Keratinocyte (primary cell): ENCODE measurements around the gene CCDC87. TPM values are rescaled to one million over a fixed set of nuclear protein-coding genes. Genes with fewer than 3 reads are reported as not detected.
"Not testable (repeated sequence)": the region's sequence is repeated elsewhere in the genome, so short reads cannot be mapped to it uniquely, and the experiment has no call there.

Experiments used
- DNase-seq: peaks from one replicate; pipeline ENCODE4 v3.0.0-alpha.2; 2011; ENCODE audit warnings: low read depth, missing footprints, low spot score
- FAIRE-seq: peaks from 2 replicates; lab custom pipeline; 2011; peaks lifted over from hg19 to GRCh38; lab: Jason Lieb, UNC
- H2AFZ ChIP-seq: 2 replicates; pipeline ENCODE4 v1.6.0; 2012; ENCODE audit warnings: low read length, control low read depth, inconsistent platforms; ENCODE audit not compliant: control insufficient read depth
- H3K27ac ChIP-seq: 2 replicates; pipeline ENCODE4 v1.5.1; 2011; ENCODE audit warnings: low read length; ENCODE audit not compliant: control insufficient read depth, insufficient read depth
- H3K27me3 ChIP-seq: 3 replicates; pipeline ENCODE4 v1.6.0; 2011; ENCODE audit warnings: low read length; ENCODE audit not compliant: control insufficient read depth, insufficient read depth; ENCODE audit errors: extremely low read depth
- H3K36me3 ChIP-seq, 2 experiments: 2 replicates in 1 of 2; 3 replicates in 1 of 2; pipeline ENCODE4 v1.5.1; 2011; ENCODE audit warnings: low read length in 2 of 2, mild to moderate bottlenecking in 1 of 2; ENCODE audit not compliant: control insufficient read depth in 2 of 2, insufficient read depth in 2 of 2; ENCODE audit errors: extremely low read depth in 1 of 2
- H3K4me1 ChIP-seq: 3 replicates; pipeline ENCODE4 v1.5.1; 2011; ENCODE audit warnings: low read length; ENCODE audit not compliant: control insufficient read depth, insufficient read depth; ENCODE audit errors: extremely low read depth
- H3K4me2 ChIP-seq: 3 replicates; pipeline ENCODE4 v1.6.0; 2011; ENCODE audit warnings: low read depth, low read length; ENCODE audit not compliant: control insufficient read depth, insufficient read depth; ENCODE audit errors: extremely low read depth
- H3K4me3 ChIP-seq, 3 experiments: fragments of 200-600 bp in 1 of 3; sonication (generic) in 1 of 3; 2 replicates in 2 of 3; 3 replicates in 1 of 3; pipeline ENCODE4 v1.5.1; 2011 to 2016; ENCODE audit warnings: low read length in 3 of 3, mild to moderate bottlenecking in 3 of 3, control low read depth in 2 of 3, inconsistent platforms in 1 of 3, low read depth in 1 of 3, mixed read lengths in 1 of 3, mixed run types in 1 of 3, moderate library complexity in 1 of 3; ENCODE audit not compliant: control insufficient read depth in 2 of 3, insufficient read depth in 2 of 3; ENCODE audit errors: extremely low read depth in 1 of 3
- H3K79me2 ChIP-seq: 2 replicates; pipeline ENCODE4 v1.6.0; 2012; ENCODE audit warnings: low read length; ENCODE audit not compliant: control insufficient read depth, insufficient read depth
- H3K9ac ChIP-seq: 3 replicates; pipeline ENCODE4 v1.6.0; 2011; ENCODE audit warnings: low read length; ENCODE audit not compliant: control insufficient read depth, insufficient read depth; ENCODE audit errors: extremely low read depth
- H3K9me1 ChIP-seq: 3 replicates; pipeline ENCODE4 v1.6.0; 2011; ENCODE audit warnings: low read length; ENCODE audit not compliant: control insufficient read depth, insufficient read depth; ENCODE audit errors: extremely low read depth
- H3K9me3 ChIP-seq: 2 replicates; pipeline ENCODE4 v1.5.1; 2012; ENCODE audit warnings: low read depth, low read length; ENCODE audit not compliant: control insufficient read depth
- H4K20me1 ChIP-seq: 3 replicates; pipeline ENCODE4 v1.6.0; 2011; ENCODE audit warnings: low read length; ENCODE audit not compliant: control insufficient read depth, insufficient read depth; ENCODE audit errors: extremely low read depth
- EZH2 ChIP-seq: IDR thresholded peaks from one replicate; pipeline ENCODE4 v1.6.1; 2012; ENCODE audit warnings: inconsistent platforms, mild to moderate bottlenecking, low read length, moderate library complexity
- dilution Hi-C: fragments of 300-500 bp; cut with MboI; formaldehyde crosslinking; loops from one replicate; pipeline ENCODE4 v1.7.0; 2020; ENCODE audit warnings: low sequenced_read_pairs; ENCODE audit not compliant: extremely low pct_ligation_motif_present
- polyA plus RNA-seq, 5 experiments: library from polyadenylated mRNA; depleted of rRNA in 3 of 5; stranded (reverse) in 3 of 5; stranded (forward) in 1 of 5; unstranded in 1 of 5; fragments of >200 nt; gene quantifications; 1 replicate in 1 of 5; 2 replicates in 3 of 5; 3 replicates in 1 of 5; pipeline versions ENCODE4 v1.2.1 to v1.2.3, GENCODE V29; 2011 to 2012; ENCODE audit warnings: missing spikeins in 2 of 5, low read depth in 1 of 5, low replicate concordance in 1 of 5
- TF ChIP-seq, protein P1 (sequence below), 3 experiments: IDR thresholded peaks in 1 of 3; conservative IDR thresholded peaks in 1 of 3; optimal IDR thresholded peaks in 1 of 3; 2 replicates in 2 of 3; 3 replicates in 1 of 3; pipeline versions ENCODE3 to v1.5.1; 2011; ENCODE audit warnings: low read length in 3 of 3, mild to moderate bottlenecking in 3 of 3, moderate library complexity in 2 of 3, control low read depth in 1 of 3, inconsistent platforms in 1 of 3; ENCODE audit not compliant: insufficient read depth in 2 of 3; ENCODE audit errors: extremely low read depth in 1 of 3

Gene CCDC87
- polyA plus RNA-seq, 1 donor (not counting 4 experiments of a cell fraction or from before 2014, with no cell fraction given) = 0.07 TPM

DNA sequence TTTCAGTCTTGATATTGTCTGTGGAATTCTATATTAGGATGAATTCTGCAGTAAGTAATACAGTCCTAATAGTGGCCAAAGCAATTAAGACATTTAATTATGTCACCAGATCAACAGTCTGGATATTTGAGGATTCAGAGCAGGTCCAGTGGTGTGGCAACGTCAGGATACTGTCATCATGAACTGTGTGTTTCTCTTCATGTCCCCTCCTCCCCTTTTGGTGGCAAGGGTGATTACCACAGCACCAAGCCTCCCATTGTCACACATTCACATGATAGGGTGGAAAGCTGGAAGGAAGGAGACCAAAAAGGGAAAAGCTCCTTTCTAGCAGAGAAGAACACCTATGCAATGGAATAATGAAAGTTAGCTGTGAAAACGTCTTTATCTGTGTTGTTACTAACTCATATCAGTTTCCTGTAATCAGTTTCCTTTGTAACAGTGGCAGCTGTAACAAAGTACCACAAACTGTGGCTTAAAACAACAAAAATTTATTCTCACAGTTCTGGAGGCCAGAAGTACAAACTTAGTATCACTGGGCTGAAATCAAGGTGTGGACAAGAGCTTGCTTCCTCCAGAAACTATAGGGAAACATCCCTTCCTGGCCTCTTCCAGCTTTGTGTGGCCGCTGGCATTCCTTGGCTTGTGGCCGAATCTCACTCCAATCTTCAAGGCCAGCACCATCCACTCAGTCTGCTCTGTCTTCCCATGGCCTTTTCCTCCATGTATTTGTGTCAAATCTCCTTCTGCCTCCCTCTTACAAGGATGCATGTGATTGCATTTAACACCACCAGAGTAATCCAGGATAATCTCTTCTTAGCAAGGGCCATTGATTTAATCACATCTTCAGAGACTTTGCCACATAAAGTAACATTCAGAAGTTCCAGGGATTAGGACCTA lies 17.1 kb upstream of the CCDC87 start:
- H3K9me3 ChIP-seq = no peaks in the 10 kb centered on the region
- H3K4me3 ChIP-seq = no peak overlapping the region
- H4K20me1 ChIP-seq = no peaks in the 10 kb centered on the region
- H3K4me2 ChIP-seq = no peak overlapping the region
- H3K4me1 ChIP-seq = peaks cover 7% of the 10 kb centered on the region
- no peak overlapping the region for H3K27ac ChIP-seq
- no peaks in the 10 kb centered on the region for H3K79me2 ChIP-seq
- FAIRE-seq = no peak
- no peak overlapping the region for H3K9ac ChIP-seq
- H3K9me1 ChIP-seq = no peaks in the 10 kb centered on the region
- no peaks in the 10 kb centered on the region for H3K27me3 ChIP-seq
- no peak for TF ChIP-seq EZH2
- TF ChIP-seq, protein P1, sequence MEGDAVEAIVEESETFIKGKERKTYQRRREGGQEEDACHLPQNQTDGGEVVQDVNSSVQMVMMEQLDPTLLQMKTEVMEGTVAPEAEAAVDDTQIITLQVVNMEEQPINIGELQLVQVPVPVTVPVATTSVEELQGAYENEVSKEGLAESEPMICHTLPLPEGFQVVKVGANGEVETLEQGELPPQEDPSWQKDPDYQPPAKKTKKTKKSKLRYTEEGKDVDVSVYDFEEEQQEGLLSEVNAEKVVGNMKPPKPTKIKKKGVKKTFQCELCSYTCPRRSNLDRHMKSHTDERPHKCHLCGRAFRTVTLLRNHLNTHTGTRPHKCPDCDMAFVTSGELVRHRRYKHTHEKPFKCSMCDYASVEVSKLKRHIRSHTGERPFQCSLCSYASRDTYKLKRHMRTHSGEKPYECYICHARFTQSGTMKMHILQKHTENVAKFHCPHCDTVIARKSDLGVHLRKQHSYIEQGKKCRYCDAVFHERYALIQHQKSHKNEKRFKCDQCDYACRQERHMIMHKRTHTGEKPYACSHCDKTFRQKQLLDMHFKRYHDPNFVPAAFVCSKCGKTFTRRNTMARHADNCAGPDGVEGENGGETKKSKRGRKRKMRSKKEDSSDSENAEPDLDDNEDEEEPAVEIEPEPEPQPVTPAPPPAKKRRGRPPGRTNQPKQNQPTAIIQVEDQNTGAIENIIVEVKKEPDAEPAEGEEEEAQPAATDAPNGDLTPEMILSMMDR (optimal IDR thresholded peaks at IDR 0.05 in 1 of 3, IDR thresholded peaks at IDR 0.05 in 1 of 3, conservative IDR thresholded peaks at IDR 0.05 in 1 of 3; ENCODE audit: extremely low read depth in 1 of 3, insufficient read depth in 2 of 3, low read length in 3 of 3) = no peak
- dilution Hi-C loops = no loop called here
- H3K36me3 ChIP-seq = peaks cover 8 to 13% of the 10 kb centered on the region in 2 experiments
- no peak overlapping the region for H2AFZ ChIP-seq
- no peak for DNase-seq

DNA sequence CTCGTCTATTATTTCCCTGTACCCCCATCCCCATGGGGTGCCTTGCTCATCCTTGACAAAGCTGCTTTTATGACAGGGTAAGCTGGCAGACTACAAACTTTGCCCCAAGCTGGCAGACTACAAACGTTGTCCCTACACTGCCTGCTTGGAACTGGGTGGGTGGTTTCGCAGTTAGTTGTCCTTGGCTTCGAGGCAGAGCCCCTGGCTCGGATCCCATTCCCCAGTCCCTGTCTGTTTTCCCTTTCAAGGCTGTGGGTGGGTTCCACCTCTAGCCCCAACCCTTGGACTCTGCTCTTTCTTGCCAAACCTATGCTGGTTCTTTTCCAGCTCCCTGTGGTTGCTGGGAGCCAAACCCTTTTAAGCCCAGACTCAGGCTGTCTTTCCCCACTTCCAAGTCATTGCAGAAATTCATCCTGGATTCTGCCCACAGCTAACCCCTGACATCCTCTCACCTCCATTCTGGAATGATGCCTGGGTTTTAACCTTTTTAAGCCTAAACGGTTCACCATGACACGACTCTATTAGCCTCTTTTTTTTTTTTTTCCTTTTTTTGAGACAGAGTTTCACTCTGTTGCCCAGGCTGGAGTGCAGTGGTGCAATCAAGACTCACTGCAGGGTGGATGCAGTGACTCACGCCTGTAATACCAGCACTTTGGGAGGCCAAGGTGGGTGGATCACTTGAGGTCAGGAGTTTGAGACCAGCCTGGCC lies 14.4 kb upstream of the CCDC87 start:
- H3K79me2 ChIP-seq = no peaks in the 10 kb centered on the region
- H3K4me1 ChIP-seq = peaks cover 10% of the 10 kb centered on the region
- DNase-seq (no peak), FAIRE-seq (no peak)
- no peak for TF ChIP-seq EZH2
- TF ChIP-seq, protein P1 (optimal IDR thresholded peaks at IDR 0.05 in 1 of 3, IDR thresholded peaks at IDR 0.05 in 1 of 3, conservative IDR thresholded peaks at IDR 0.05 in 1 of 3; ENCODE audit: extremely low read depth in 1 of 3, insufficient read depth in 2 of 3, low read length in 3 of 3) = no peak
- no peak overlapping the region for H3K4me3 ChIP-seq
- no peaks in the 10 kb centered on the region for H3K9me1 ChIP-seq
- H3K27me3 ChIP-seq = no peaks in the 10 kb centered on the region
- H3K4me2 ChIP-seq = peak overlapping the region; percentile 67
- no peaks in the 10 kb centered on the region for H3K9me3 ChIP-seq
- H3K27ac ChIP-seq = peak overlapping the region; percentile 70
- dilution Hi-C loops = no loop called here
- H3K36me3 ChIP-seq = peaks cover 10 to 14% of the 10 kb centered on the region in 2 experiments
- no peak overlapping the region for H2AFZ ChIP-seq
- no peaks in the 10 kb centered on the region for H4K20me1 ChIP-seq
- H3K9ac ChIP-seq = peak overlapping the region; percentile 37

DNA sequence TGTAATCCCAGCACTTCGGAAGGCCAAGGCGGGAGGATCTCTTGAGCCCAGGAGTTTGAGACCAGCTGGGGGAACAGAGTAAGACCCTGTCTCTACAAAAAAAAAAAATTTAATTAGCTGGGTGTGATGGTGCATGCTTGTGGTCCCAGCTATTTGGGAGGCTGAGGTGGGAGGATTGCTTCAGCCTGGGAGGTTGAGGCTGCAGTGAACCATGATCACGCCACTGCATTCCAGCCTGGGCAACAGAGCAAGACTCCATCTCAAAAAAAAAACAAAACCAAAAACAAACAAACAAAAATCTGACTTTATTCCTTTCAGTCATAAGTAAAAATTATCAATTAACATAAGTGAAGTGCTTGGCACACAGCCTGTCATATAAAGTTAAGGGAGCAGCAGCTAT lies 13.7 kb upstream of the CCDC87 start:
- H2AFZ ChIP-seq, H3K79me2 ChIP-seq, H3K4me2 ChIP-seq, H3K9me3 ChIP-seq, H4K20me1 ChIP-seq, FAIRE-seq, dilution Hi-C loops, H3K9me1 ChIP-seq, H3K9ac ChIP-seq, H3K4me3 ChIP-seq, H3K27me3 ChIP-seq, DNase-seq: not testable (repeated sequence)
- Histone ChIP-seq H3K4me1 (peaks cover 14% of the 10 kb centered on the region), H3K36me3 (peaks cover 10 to 17% of the 10 kb centered on the region in 2 experiments), H3K27ac (peak overlapping the region; percentile 70)
